SK-N-SH treated with all-trans-retinoic acid at 6 μM for 48 hours (cell line): ENCODE measurements around the gene CLOCK.

ENCODE experiments used
- ARNTL ChIP-seq: fragments of 450-650 bp; formaldehyde crosslinking; IDR thresholded peaks from 2 replicates; pipeline ENCODE4 v1.5.0; 2020; ENCODE audit warnings: low read depth, mild to moderate bottlenecking, moderate library complexity, borderline replicate concordance
- ESRRG ChIP-seq: fragments of 250-450 bp; sonication (Bioruptor Pico); IDR thresholded peaks from 2 replicates; pipeline ENCODE4 v1.6.1; 2021; ENCODE audit warnings: mild to moderate bottlenecking
- ISL1 ChIP-seq: fragments of 250-450 bp; sonication (Bioruptor Pico); IDR thresholded peaks from 2 replicates; pipeline ENCODE4 v2.1.2; 2022; ENCODE audit warnings: mild to moderate bottlenecking, moderate library complexity
- TF ChIP-seq, protein P1 (sequence below): fragments of 250-450 bp; sonication (Bioruptor Pico); IDR thresholded peaks from 2 replicates; pipeline ENCODE4 v1.5.0; 2020; ENCODE audit warnings: mild to moderate bottlenecking, moderate library complexity

DNA sequence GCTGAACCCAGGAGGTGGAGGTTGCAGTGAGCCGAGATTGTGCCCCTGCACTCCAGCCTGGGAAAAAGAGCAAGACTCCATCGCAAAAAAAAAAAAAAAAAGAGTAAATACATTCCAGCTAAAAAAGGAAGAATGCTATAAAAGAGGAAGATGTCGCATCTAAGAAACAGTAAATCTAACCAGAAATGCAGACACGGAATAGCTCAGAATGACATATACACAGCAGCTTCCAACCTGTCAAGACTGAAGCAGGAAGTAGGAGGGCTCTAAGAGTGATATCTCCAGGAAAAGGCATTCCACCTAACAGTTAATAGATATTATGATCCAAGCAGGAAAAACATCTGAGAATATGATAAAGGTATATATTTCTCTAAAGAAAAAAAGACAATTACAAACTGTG is 16.0 kb downstream of the CLOCK start:
- TF ChIP-seq ESRRG = no peak
- no peak for TF ChIP-seq ISL1 (CRISPR knock-in tag)
- no peak for TF ChIP-seq ARNTL (CRISPR knock-in tag)
- TF ChIP-seq, protein P1, sequence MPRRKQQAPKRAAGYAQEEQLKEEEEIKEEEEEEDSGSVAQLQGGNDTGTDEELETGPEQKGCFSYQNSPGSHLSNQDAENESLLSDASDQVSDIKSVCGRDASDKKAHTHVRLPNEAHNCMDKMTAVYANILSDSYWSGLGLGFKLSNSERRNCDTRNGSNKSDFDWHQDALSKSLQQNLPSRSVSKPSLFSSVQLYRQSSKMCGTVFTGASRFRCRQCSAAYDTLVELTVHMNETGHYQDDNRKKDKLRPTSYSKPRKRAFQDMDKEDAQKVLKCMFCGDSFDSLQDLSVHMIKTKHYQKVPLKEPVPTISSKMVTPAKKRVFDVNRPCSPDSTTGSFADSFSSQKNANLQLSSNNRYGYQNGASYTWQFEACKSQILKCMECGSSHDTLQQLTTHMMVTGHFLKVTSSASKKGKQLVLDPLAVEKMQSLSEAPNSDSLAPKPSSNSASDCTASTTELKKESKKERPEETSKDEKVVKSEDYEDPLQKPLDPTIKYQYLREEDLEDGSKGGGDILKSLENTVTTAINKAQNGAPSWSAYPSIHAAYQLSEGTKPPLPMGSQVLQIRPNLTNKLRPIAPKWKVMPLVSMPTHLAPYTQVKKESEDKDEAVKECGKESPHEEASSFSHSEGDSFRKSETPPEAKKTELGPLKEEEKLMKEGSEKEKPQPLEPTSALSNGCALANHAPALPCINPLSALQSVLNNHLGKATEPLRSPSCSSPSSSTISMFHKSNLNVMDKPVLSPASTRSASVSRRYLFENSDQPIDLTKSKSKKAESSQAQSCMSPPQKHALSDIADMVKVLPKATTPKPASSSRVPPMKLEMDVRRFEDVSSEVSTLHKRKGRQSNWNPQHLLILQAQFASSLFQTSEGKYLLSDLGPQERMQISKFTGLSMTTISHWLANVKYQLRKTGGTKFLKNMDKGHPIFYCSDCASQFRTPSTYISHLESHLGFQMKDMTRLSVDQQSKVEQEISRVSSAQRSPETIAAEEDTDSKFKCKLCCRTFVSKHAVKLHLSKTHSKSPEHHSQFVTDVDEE (CRISPR knock-in tag) = no peak
